IMR-90 (cell line): ENCODE measurements around the gene PCBP4. TPM values are rescaled to one million over a fixed set of nuclear protein-coding genes. Genes with fewer than 3 reads are reported as not detected.
A peak's percentile ranks its signal among the peaks of the same experiment; 100 is the strongest.

ENCODE experiments used
- ATAC-seq: fragments of 200-7000 bp; cut with Tn5 transposase; 2 replicates; pipeline ENCODE4 v1.9.1; 2020; ENCODE audit warnings: low read depth, mild to moderate bottlenecking, moderate library complexity
- BruUV-seq: library from RNA; stranded (reverse); fragments of 400-500 nt; replicated peaks from 2 replicates; lab custom pipeline; 2021; lab: Mats Ljungman, UMichigan
- CTCF ChIA-PET: fragments of 300-600 bp; formaldehyde crosslinking; extraction: SDS; loops from one replicate; lab custom pipeline; 2021; ENCODE audit warnings: antibody characterized with exemption; lab: Yijun Ruan, JAX
- POLR2A ChIA-PET: fragments of 300-600 bp; sonication (Branson Sonifier 250); formaldehyde crosslinking; loops from one replicate; lab custom pipeline; 2022; ENCODE audit warnings: antibody characterized with exemption; ENCODE audit not compliant: unreplicated experiment; lab: Charles Lee
- DNase-seq: peaks from one replicate; pipeline ENCODE4 v3.0.0; 2013
- H2AFZ ChIP-seq: replicated peaks from 2 replicates; pipeline ENCODE3; 2013; ENCODE audit warnings: low read length, mild to moderate bottlenecking; ENCODE audit not compliant: poor library complexity
- H2AK5ac ChIP-seq: 2 replicates; pipeline ENCODE4 v1.6.1; 2013; ENCODE audit warnings: low read depth, low read length, inconsistent platforms
- H2AK9ac ChIP-seq: replicated peaks from 2 replicates; pipeline ENCODE3; 2013; ENCODE audit warnings: mild to moderate bottlenecking, low read depth, low read length, moderate library complexity; ENCODE audit not compliant: poor library complexity
- H2BK120ac ChIP-seq: 2 replicates; pipeline ENCODE4 v1.6.1; 2013; ENCODE audit warnings: low read depth, low read length, inconsistent platforms
- H2BK15ac ChIP-seq: 3 replicates; pipeline ENCODE4 v1.6.1; 2013; ENCODE audit warnings: low read depth, low read length, inconsistent platforms
- H2BK20ac ChIP-seq: 2 replicates; pipeline ENCODE4 v1.6.1; 2013; ENCODE audit warnings: low read depth, mild to moderate bottlenecking, inconsistent platforms, low read length, moderate library complexity
- H2BK5ac ChIP-seq: 2 replicates; pipeline ENCODE4 v1.6.1; 2013; ENCODE audit warnings: mild to moderate bottlenecking, low read depth, low read length, inconsistent platforms; ENCODE audit not compliant: poor library complexity, severe bottlenecking
- H3K14ac ChIP-seq: replicated peaks from 2 replicates; pipeline ENCODE4 v1.6.1; 2013; ENCODE audit warnings: low read depth, low read length, inconsistent platforms
- H3K18ac ChIP-seq: 2 replicates; pipeline ENCODE4 v1.6.1; 2013; ENCODE audit warnings: low read depth, low read length, control low read depth
- H3K23ac ChIP-seq: 2 replicates; pipeline ENCODE4 v1.6.1; 2013; ENCODE audit warnings: low read depth, low read length, inconsistent platforms
- H3K27ac ChIP-seq: 2 replicates; pipeline ENCODE4 v1.5.1; 2013; ENCODE audit warnings: mild to moderate bottlenecking, control low read depth, low read length; ENCODE audit not compliant: insufficient read depth
- H3K27me3 ChIP-seq: 2 replicates; pipeline ENCODE4 v1.6.1; 2013; ENCODE audit warnings: low read length; ENCODE audit not compliant: control insufficient read depth, insufficient read depth
- H3K36me3 ChIP-seq: 2 replicates; pipeline ENCODE4 v1.6.1; 2013; ENCODE audit warnings: low read length, mixed read lengths; ENCODE audit not compliant: control insufficient read depth, insufficient read depth
- H3K4ac ChIP-seq: 2 replicates; pipeline ENCODE4 v1.6.1; 2013; ENCODE audit warnings: low read depth, low read length, inconsistent platforms
- H3K4me1 ChIP-seq: 2 replicates; pipeline ENCODE4 v1.6.1; 2013; ENCODE audit warnings: low read length, mixed read lengths; ENCODE audit not compliant: control insufficient read depth, insufficient read depth
- H3K4me2 ChIP-seq: 2 replicates; pipeline ENCODE4 v1.6.1; 2013; ENCODE audit warnings: low read depth, mild to moderate bottlenecking, control low read depth, low read length, moderate library complexity
- H3K4me3 ChIP-seq: 2 replicates; pipeline ENCODE4 v1.5.1; 2013; ENCODE audit warnings: low read depth, mild to moderate bottlenecking, control low read depth, low read length, moderate library complexity; ENCODE audit not compliant: insufficient read depth
- H3K56ac ChIP-seq: 2 replicates; pipeline ENCODE4 v1.6.1; 2013; ENCODE audit warnings: low read length, inconsistent platforms; ENCODE audit not compliant: insufficient read depth; ENCODE audit errors: extremely low read depth
- H3K79me1 ChIP-seq, 2 experiments: 2 replicates each; pipeline ENCODE4 v1.6.1; 2013; ENCODE audit warnings: low read length in 2 of 2, inconsistent platforms in 1 of 2, low read depth in 1 of 2
- H3K9ac ChIP-seq: 2 replicates; pipeline ENCODE4 v1.6.1; 2013; ENCODE audit warnings: low read depth, low read length, control low read depth
- H3K9me1 ChIP-seq: 2 replicates; pipeline ENCODE4 v1.6.1; 2013; ENCODE audit warnings: low read length, inconsistent platforms; ENCODE audit not compliant: insufficient read depth
- H3K9me3 ChIP-seq: 2 replicates; pipeline ENCODE4 v1.6.1; 2013; ENCODE audit warnings: low read length; ENCODE audit not compliant: control insufficient read depth, insufficient read depth
- H4K20me1 ChIP-seq: 2 replicates; pipeline ENCODE4 v1.6.1; 2013; ENCODE audit warnings: low read length, inconsistent platforms; ENCODE audit not compliant: insufficient read depth
- H4K5ac ChIP-seq: 2 replicates; pipeline ENCODE4 v1.6.1; 2013; ENCODE audit warnings: mild to moderate bottlenecking, low read depth, low read length, control low read depth
- H4K8ac ChIP-seq, 2 experiments: 2 replicates each; pipeline ENCODE4 v1.6.1; 2013; ENCODE audit warnings: low read depth in 2 of 2, low read length in 2 of 2, control low read depth in 1 of 2, inconsistent platforms in 1 of 2
- H4K91ac ChIP-seq: 2 replicates; pipeline ENCODE4 v1.6.1; 2013; ENCODE audit warnings: low read depth, low read length, inconsistent platforms; ENCODE audit not compliant: insufficient read depth
- BHLHE40 ChIP-seq: fragments of 150-350 bp; IDR thresholded peaks from 2 replicates; pipeline ENCODE4 v1.6.1; 2016; ENCODE audit warnings: mild to moderate bottlenecking, low read depth, low read length
- CEBPB ChIP-seq: IDR thresholded peaks from 2 replicates; pipeline ENCODE4 v1.6.1; 2012; ENCODE audit warnings: low read depth, low read length, improper control_type of control experiment
- CHD1 ChIP-seq: IDR thresholded peaks from 2 replicates; pipeline ENCODE4 v1.6.1; 2012; ENCODE audit warnings: low read depth, low read length, improper control_type of control experiment
- FOS ChIP-seq: fragments of 150-350 bp; IDR thresholded peaks from 2 replicates; pipeline ENCODE4 v1.6.1; 2016; ENCODE audit warnings: low read depth, low read length
- MAZ ChIP-seq: IDR thresholded peaks from 2 replicates; pipeline ENCODE4 v1.6.1; 2012; ENCODE audit warnings: low read depth, mild to moderate bottlenecking, low read length, improper control_type of control experiment, moderate library complexity, borderline replicate concordance
- MXI1 ChIP-seq: IDR thresholded peaks from 2 replicates; pipeline ENCODE4 v1.6.1; 2012; ENCODE audit warnings: low read depth, mild to moderate bottlenecking, low read length, moderate library complexity, borderline replicate concordance
- POLR2A ChIP-seq: IDR thresholded peaks from 2 replicates; pipeline ENCODE4 v1.6.1; 2012; ENCODE audit warnings: mild to moderate bottlenecking, low read depth, low read length
- RAD21 ChIP-seq: IDR thresholded peaks from 2 replicates; pipeline ENCODE4 v1.6.1; 2012; ENCODE audit warnings: low read length, improper control_type of control experiment
- RCOR1 ChIP-seq: IDR thresholded peaks from 2 replicates; pipeline ENCODE4 v1.6.1; 2012; ENCODE audit warnings: mild to moderate bottlenecking, low read length, improper control_type of control experiment; ENCODE audit not compliant: insufficient replicate concordance
- RFX5 ChIP-seq: IDR thresholded peaks from 2 replicates; pipeline ENCODE4 v1.8.0; 2012; ENCODE audit warnings: low read depth, mild to moderate bottlenecking, low read length, moderate library complexity
- SMC3 ChIP-seq: fragments of 150-350 bp; IDR thresholded peaks from 2 replicates; pipeline ENCODE4 v1.6.1; 2016; ENCODE audit warnings: low read depth, mild to moderate bottlenecking, antibody characterized with exemption, low read length, moderate library complexity
- WGBS, 2 experiments: methylation state at CpG; one replicate each; pipeline versions ENCODE4 v1.1.5 to v1.1.7; 2013; ENCODE audit warnings: missing lambda C conversion rate in 2 of 2; ENCODE audit not compliant: insufficient read length in 1 of 2; ENCODE audit errors: extremely low coverage in 2 of 2; 5-methylcytosine and 5-hydroxymethylcytosine counted together
- dilution Hi-C: fragments of 300-500 bp; cut with HindIII; formaldehyde crosslinking; loops from one replicate; pipeline ENCODE4 v1.14.3; 2018; ENCODE audit warnings: low sequenced_read_pairs; ENCODE audit not compliant: unreplicated experiment
- in situ Hi-C: fragments of 300-500 bp; cut with MboI; formaldehyde crosslinking; loops from 3 replicates; pipeline ENCODE4 v1.14.3; 2019; ENCODE audit warnings: low sequenced_read_pairs, inconsistent platforms, mixed read lengths
- intact Hi-C: fragments of 100-400 bp; cut with micrococcal nuclease; formaldehyde crosslinking; loops from 2 replicates; pipeline ENCODE4 v1.10.0; 2022
- polyA plus RNA-seq, 3 experiments: library from polyadenylated mRNA; depleted of rRNA; stranded (reverse); fragments of >200 nt; gene quantifications; 2 replicates each; pipeline ENCODE4 v1.2.3, GENCODE V29; 2012; ENCODE audit warnings: low replicate concordance in 1 of 3
- total RNA-seq: library from RNA; depleted of rRNA; stranded (reverse); fragments of >200 nt; gene quantifications from 2 replicates; pipeline ENCODE4 v1.2.3, GENCODE V29; 2012
- TF ChIP-seq, protein P1 (sequence below): conservative IDR thresholded peaks from 2 replicates; pipeline ENCODE4 v1.5.1; 2012; ENCODE audit warnings: mild to moderate bottlenecking, low read depth, low read length, improper control_type of control experiment
- TF ChIP-seq, protein P2 (sequence below): fragments of 150-350 bp; IDR thresholded peaks from 2 replicates; pipeline ENCODE4 v1.6.1; 2017; ENCODE audit warnings: mild to moderate bottlenecking, antibody characterized with exemption, low read length, low read depth

PCBP4 gene
- total and polyA plus RNA-seq, 2 of the 4 experiments (the other 2 are of a cell fraction): 70.8 to 110 TPM

DNA sequence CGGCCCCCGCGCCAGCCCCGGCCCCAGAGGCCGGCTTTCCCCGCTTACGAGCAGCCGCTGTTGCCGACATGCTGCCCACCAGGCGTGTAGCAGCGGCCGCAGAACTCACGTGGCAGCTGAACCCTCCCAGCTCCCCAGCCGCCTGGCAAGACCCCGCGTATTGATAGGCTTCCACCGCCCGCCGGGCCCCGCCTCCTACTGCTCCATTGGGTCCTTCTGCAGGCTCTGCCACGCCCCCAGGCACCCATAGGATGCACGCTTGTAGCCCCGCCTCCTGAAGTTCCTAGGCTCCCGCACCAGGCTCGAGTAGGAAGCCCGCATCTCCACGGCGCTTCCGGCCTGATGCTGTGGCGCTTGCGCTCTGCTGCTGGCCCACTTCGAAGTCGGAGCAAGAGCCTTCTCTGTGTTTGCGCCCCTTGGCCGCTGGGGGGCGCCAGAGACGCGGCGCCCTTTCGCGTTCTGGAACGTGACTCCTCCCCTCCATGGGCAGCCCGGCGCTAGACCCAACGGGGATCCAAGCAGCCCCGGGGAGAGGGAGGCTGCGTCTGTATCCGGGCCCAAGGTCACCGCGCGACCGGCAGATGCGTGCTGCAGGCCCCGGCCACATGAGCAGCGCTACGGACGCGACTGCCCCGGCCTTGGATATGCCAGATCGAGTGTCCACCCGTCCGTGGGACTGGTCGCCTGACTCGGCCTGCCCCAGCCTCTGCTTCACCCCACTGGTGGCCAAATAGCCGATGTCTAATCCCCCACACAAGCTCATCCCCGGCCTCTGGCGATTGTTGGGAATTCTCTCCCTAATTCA is 25.3 kb downstream of the PCBP4 start, which contains the start of the genes PARP3 and RRP9:
PARP3 (plus strand) TSS at position 566 of the 805 bp plus-strand sequence. CDS start 993 bp downstream, outside the sequence.
RRP9 (minus strand) TSS at position 107 of the 805 bp plus-strand sequence; CDS start at position 70, 37 bp downstream.
- Histone ChIP-seq H2BK120ac (peak within 1 kb of the TSS; percentile 58), H3K23ac (peak within 1 kb of the TSS; percentile 54; the same call in 1 of the 2 replicates), H3K18ac (peak within 1 kb of the TSS; percentile 61), H3K9ac (peak within 1 kb of the TSS; percentile 66), H3K4me1 (peaks cover 13% of the 10 kb centered on the region), H3K4me3 (peak within 1 kb of the TSS; percentile 49), H3K4me2 (peak within 1 kb of the TSS; percentile 98), H4K5ac (peak within 1 kb of the TSS; percentile 98), H2BK5ac (peak within 1 kb of the TSS; percentile 79), H3K4ac (peak within 1 kb of the TSS; percentile 91), H3K27me3 (no peaks in the 10 kb centered on the region), H3K9me3 (no peaks in the 10 kb centered on the region), H2BK15ac (peak within 1 kb of the TSS; percentile 64; the same call in 1 of the 3 replicates), H2BK20ac (0 out of 2 replicates have a peak within 1 kb of the TSS, but pooled peaks have one; percentile 11), H3K56ac (peak within 1 kb of the TSS; percentile 37; the same call in 1 of the 2 replicates), H2AFZ (peak within 1 kb of the TSS; percentile 94), H2AK9ac (peak within 1 kb of the TSS; percentile 96), H3K27ac (peak within 1 kb of the TSS; percentile 79), H3K79me1 (peaks cover 21 to 41% of the 10 kb centered on the region in 2 experiments; a peak in 3 of 4 replicates), H3K14ac (peak within 1 kb of the TSS; percentile 92), H4K20me1 (peaks cover 9% of the 10 kb centered on the region), H2AK5ac (peak within 1 kb of the TSS; percentile 97), H4K91ac (peak within 1 kb of the TSS; percentile 90), H3K36me3 (peaks cover 12% of the 10 kb centered on the region), H3K9me1 (peaks cover 12% of the 10 kb centered on the region), H4K8ac (peak within 1 kb of the TSS; percentile 97)
- POLR2A ChIA-PET: interaction anchor here (0.6 kb wide), 2 partner anchors 12 to 1373 kb away, joined by 3 to 5 read pairs; partner anchors contain the start of gene HEMK1
- in situ Hi-C loops (loop anchor here (25.0 kb wide), 1 partner anchor 555 kb away; the partner anchor contains the start of genes MANF and RBM15B), dilution Hi-C loops (no loop called here), intact Hi-C loops (loop anchor here (1.0 to 5.0 kb wide), 8 partner anchors 32 to 255 kb away; partner anchors contain the start of genes ABHD14B, ACY1, DUSP7 and RPL29)
- BruUV-seq: no TSS peak
- ATAC-seq: peak; percentile 93
- WGBS, 2 experiments: 0% methylated on average over 32 of the region's 67 CpGs; no CpG with 5 or more reads in 1 of the 2 experiments
- TF ChIP-seq SMC3 (peak; percentile 79), POLR2A (peak; percentile 51), FOS (no peak; the same call in 1 of the 2 replicates), CHD1 (no peak), CEBPB (no peak), RCOR1 (no peak), RAD21 (peak; percentile 97), MXI1 (peak; percentile 100), RFX5 (no peak), BHLHE40 (peak; percentile 70), MAZ (peak; percentile 66)
- TF ChIP-seq, protein P1, sequence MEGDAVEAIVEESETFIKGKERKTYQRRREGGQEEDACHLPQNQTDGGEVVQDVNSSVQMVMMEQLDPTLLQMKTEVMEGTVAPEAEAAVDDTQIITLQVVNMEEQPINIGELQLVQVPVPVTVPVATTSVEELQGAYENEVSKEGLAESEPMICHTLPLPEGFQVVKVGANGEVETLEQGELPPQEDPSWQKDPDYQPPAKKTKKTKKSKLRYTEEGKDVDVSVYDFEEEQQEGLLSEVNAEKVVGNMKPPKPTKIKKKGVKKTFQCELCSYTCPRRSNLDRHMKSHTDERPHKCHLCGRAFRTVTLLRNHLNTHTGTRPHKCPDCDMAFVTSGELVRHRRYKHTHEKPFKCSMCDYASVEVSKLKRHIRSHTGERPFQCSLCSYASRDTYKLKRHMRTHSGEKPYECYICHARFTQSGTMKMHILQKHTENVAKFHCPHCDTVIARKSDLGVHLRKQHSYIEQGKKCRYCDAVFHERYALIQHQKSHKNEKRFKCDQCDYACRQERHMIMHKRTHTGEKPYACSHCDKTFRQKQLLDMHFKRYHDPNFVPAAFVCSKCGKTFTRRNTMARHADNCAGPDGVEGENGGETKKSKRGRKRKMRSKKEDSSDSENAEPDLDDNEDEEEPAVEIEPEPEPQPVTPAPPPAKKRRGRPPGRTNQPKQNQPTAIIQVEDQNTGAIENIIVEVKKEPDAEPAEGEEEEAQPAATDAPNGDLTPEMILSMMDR: peak; percentile 99
- TF ChIP-seq, protein P2, sequence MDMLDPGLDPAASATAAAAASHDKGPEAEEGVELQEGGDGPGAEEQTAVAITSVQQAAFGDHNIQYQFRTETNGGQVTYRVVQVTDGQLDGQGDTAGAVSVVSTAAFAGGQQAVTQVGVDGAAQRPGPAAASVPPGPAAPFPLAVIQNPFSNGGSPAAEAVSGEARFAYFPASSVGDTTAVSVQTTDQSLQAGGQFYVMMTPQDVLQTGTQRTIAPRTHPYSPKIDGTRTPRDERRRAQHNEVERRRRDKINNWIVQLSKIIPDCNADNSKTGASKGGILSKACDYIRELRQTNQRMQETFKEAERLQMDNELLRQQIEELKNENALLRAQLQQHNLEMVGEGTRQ: peak; percentile 72
- CTCF ChIA-PET: interaction anchor here (0.6 to 1.2 kb wide), 8 partner anchors 10 to 1326 kb away, joined by 3 to 10 read pairs (median 4); partner anchors contain the start of gene ABHD14B
- DNase-seq: peak; percentile 100
